BLaER1 (cell line): ENCODE data around the gene CDC42SE2.
"Not testable (repeated sequence)": the region's sequence is repeated elsewhere in the genome, so short reads cannot be mapped to it uniquely, and the experiment has no call there.

Experiments
- H3K27ac ChIP-seq: shearing (Covaris generic); formaldehyde crosslinking; 2 replicates; pipeline ENCODE4 v1.8.1; 2022
- H3K27me3 ChIP-seq: shearing (Covaris generic); formaldehyde crosslinking; 2 replicates; pipeline ENCODE4 v1.8.1; 2022
- H3K36me3 ChIP-seq: shearing (Covaris generic); formaldehyde crosslinking; 2 replicates; pipeline ENCODE4 v1.8.1; 2022
- H3K4me1 ChIP-seq: shearing (Covaris generic); formaldehyde crosslinking; 2 replicates; pipeline ENCODE4 v1.8.1; 2022
- H3K4me2 ChIP-seq: shearing (Covaris generic); formaldehyde crosslinking; 2 replicates; pipeline ENCODE4 v1.8.1; 2022
- H3K4me3 ChIP-seq: shearing (Covaris generic); formaldehyde crosslinking; 2 replicates; pipeline ENCODE4 v1.8.1; 2022
- H3K9ac ChIP-seq: shearing (Covaris generic); formaldehyde crosslinking; 2 replicates; pipeline ENCODE4 v1.8.1; 2022
- H3K9me3 ChIP-seq: shearing (Covaris generic); formaldehyde crosslinking; 2 replicates; pipeline ENCODE4 v1.8.1; 2022
- H4K20me1 ChIP-seq: shearing (Covaris generic); formaldehyde crosslinking; 2 replicates; pipeline ENCODE4 v1.8.1; 2022
- Cebpa-rat ChIP-seq: shearing (Covaris generic); IDR thresholded peaks from 2 replicates; pipeline ENCODE4 v1.8.1; 2022

The CDC42SE2 gene

GRCh38 chr5:131369558-131369957, 105.7 kb downstream of the CDC42SE2 start:
- peaks cover 5% of the 10 kb centered on the region; the same call in 1 of the 2 replicates for H4K20me1 ChIP-seq
- H3K27ac ChIP-seq, result no peak overlapping the region
- H3K4me1 ChIP-seq, result no peaks in the 10 kb centered on the region
- no peak for TF ChIP-seq Cebpa-rat
- no peak overlapping the region for H3K4me2 ChIP-seq
- no peak overlapping the region for H3K9ac ChIP-seq
- H3K4me3 ChIP-seq, result no peak overlapping the region
- H3K36me3 ChIP-seq, result peaks cover 35% of the 10 kb centered on the region
- H3K27me3 ChIP-seq, result no peaks in the 10 kb centered on the region
- H3K9me3 ChIP-seq, result peaks cover 8% of the 10 kb centered on the region

DNA sequence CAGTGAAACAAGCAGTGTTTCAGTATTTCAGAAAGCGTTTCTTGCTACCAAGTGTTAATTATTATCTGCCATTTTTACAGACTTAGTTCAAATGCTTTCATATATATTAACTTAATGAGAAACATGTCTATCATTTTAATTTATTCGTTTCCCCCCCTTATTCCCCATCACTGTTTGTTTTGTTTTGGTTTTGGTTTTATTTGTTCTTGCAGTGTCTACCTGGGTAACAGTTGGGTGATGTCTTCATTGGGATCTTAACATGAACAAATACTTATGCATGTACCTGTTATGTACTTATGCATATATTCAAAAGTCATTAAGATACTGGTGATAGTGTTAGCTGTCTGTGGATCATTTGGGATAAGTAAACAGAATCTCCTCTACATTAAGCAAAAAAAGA, 108.0 kb downstream of the CDC42SE2 start:
- Histone ChIP-seq H3K4me3 (no peak overlapping the region), H3K36me3 (peaks cover 25% of the 10 kb centered on the region), H3K9ac (no peak overlapping the region), H3K9me3 (peaks cover 12% of the 10 kb centered on the region), H4K20me1 (peaks cover 5% of the 10 kb centered on the region; the same call in 1 of the 2 replicates), H3K27me3 (no peaks in the 10 kb centered on the region), H3K27ac (no peak overlapping the region), H3K4me2 (no peak overlapping the region), H3K4me1 (no peaks in the 10 kb centered on the region)
- TF ChIP-seq Cebpa-rat, result no peak

DNA sequence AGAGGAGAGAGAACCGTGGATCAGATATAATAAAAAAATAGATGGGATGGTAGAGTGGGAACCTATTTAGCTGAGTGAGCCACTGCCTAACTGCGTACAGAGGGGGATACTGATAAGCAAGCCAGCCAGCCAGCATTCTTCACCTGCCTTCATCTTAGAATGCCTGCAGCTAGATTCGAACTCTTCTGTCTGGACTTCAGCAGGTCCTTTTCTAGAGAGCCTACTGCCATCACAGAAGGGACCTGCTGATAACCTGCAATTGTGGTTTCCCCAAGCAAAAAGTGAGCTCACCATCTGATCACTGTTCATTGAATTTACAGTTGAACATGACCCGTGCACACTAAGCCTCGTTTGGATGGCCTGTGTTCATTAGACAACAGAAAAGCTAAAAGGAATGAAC, 109.4 kb downstream of the CDC42SE2 start:
- H3K36me3 ChIP-seq, result peaks cover 20% of the 10 kb centered on the region
- no peak overlapping the region for H3K27ac ChIP-seq
- H4K20me1 ChIP-seq, result peaks cover 5% of the 10 kb centered on the region; the same call in 1 of the 2 replicates
- peaks cover 6% of the 10 kb centered on the region; the same call in 1 of the 2 replicates for H3K4me1 ChIP-seq
- peaks cover 4% of the 10 kb centered on the region; the same call in 1 of the 2 replicates for H3K9me3 ChIP-seq
- H3K4me2 ChIP-seq, result no peak overlapping the region
- H3K9ac ChIP-seq, result no peak overlapping the region
- no peak for TF ChIP-seq Cebpa-rat
- H3K27me3 ChIP-seq, result no peaks in the 10 kb centered on the region
- no peak overlapping the region for H3K4me3 ChIP-seq

GRCh38 chr5:131375351-131375750, 111.5 kb downstream of the CDC42SE2 start:
- no peak overlapping the region for H3K4me2 ChIP-seq
- H3K36me3 ChIP-seq, result peaks cover 20% of the 10 kb centered on the region
- H4K20me1 ChIP-seq, result peaks cover 5% of the 10 kb centered on the region; the same call in 1 of the 2 replicates
- H3K27me3 ChIP-seq, result no peaks in the 10 kb centered on the region
- H3K4me1 ChIP-seq, result peaks cover 25% of the 10 kb centered on the region
- H3K4me3 ChIP-seq, result no peak overlapping the region
- TF ChIP-seq Cebpa-rat, result no peak
- H3K9me3 ChIP-seq, result peaks cover 4% of the 10 kb centered on the region; the same call in 1 of the 2 replicates
- H3K27ac ChIP-seq, result no peak overlapping the region
- no peak overlapping the region for H3K9ac ChIP-seq

DNA sequence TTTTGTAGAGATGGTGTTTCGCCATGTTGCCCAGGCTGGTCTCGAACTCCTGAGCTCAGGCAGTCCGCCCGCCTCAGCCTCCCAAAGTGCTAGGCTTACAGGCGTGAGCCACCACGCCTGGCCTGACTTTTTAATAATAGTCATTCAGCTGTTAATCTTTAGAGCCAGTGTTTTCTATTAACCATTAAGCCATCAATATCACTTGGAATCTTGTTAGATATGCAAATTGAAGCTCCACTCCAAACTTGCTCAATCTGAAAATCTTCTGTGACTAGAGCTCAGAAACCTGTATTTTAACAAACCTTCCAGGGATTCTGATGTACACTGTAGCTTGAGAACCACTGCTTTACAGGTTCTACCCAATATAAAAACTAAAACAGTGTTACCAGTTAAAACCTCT, 113.5 kb downstream of the CDC42SE2 start:
- no peak overlapping the region for H3K4me2 ChIP-seq
- no peak overlapping the region for H3K27ac ChIP-seq
- H3K4me3 ChIP-seq, result no peak overlapping the region
- H3K36me3 ChIP-seq, result peaks cover 33% of the 10 kb centered on the region
- H3K27me3 ChIP-seq, result no peaks in the 10 kb centered on the region
- no peak for TF ChIP-seq Cebpa-rat
- no peak overlapping the region for H3K9ac ChIP-seq
- H3K4me1 ChIP-seq, result peaks cover 45% of the 10 kb centered on the region
- peaks cover 4% of the 10 kb centered on the region; the same call in 1 of the 2 replicates for H3K9me3 ChIP-seq
- H4K20me1 ChIP-seq, result peaks cover 5% of the 10 kb centered on the region; the same call in 1 of the 2 replicates

DNA sequence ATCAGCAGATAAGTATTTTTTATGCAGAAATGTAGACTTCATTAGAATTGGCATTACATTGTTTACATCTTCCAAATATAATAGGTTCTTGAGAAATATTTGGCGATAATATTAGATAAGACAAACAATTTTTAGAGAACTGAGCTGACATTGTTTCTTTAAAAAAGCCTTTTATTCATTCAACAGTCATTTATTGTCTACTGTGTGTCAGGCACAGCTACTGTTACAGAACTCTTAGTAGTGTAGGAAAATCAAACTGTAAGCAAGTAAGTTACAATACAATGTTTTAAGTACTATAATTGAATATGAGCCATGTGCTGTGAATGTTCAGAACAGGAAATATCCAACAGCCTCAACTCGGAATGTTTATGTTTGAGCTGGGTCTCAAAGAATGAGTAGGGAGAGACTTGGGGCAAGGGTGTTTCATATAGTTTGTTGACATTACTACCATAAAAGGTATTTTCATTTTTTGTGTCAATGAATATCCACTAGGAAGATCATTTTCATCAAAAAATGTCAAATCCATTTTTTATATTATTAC, 114.0 kb downstream of the CDC42SE2 start:
- peaks cover 10% of the 10 kb centered on the region; the same call in 1 of the 2 replicates for H4K20me1 ChIP-seq
- H3K27ac ChIP-seq, result no peak overlapping the region
- no peak for TF ChIP-seq Cebpa-rat
- H3K36me3 ChIP-seq, result peaks cover 36% of the 10 kb centered on the region
- H3K9ac ChIP-seq, result no peak overlapping the region
- H3K4me3 ChIP-seq, result no peak overlapping the region
- H3K4me1 ChIP-seq, result peaks cover 50% of the 10 kb centered on the region
- no peak overlapping the region for H3K4me2 ChIP-seq
- H3K9me3 ChIP-seq, result peaks cover 4% of the 10 kb centered on the region; the same call in 1 of the 2 replicates
- no peaks in the 10 kb centered on the region for H3K27me3 ChIP-seq

DNA sequence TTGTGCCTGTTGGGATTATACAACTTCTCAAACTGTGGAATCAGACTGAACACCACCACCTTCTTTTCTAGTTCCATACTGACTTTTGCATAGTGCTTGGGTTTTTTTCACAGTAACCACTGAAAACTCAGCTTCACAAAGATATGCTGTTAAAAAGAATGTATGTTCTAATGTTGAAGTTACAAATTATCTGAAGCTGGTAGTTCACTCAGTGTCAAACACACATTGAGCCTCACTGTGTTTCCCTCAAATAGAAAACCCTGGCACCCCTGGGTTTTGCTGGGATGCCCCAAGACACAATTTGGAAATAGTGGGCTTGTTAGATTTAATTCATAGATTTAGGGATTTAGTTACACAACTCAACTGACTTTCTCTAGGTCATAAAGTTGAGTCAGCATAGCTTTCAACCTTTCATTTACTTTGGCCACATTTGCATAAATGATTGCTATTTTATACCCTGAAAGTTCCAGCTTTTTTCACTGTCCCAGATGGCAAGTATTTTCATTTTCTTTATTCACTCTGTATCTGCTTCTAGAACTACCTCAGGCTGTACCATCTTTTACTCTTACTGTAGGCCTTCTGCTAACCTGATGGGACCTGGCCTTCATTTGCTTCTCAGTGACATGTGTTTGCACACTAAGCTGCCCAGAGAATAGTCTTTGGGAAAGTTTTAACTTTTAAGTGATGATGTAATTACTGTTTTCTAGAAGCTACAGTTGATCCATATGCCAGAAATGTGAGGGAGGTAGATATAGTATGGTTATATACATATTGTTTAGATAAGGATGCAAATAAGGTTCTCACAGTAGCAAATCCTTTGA, 115.1 kb downstream of the CDC42SE2 start:
- H3K9me3 ChIP-seq, result peaks cover 4% of the 10 kb centered on the region; the same call in 1 of the 2 replicates
- peak overlapping the region; percentile 60 for H3K27ac ChIP-seq
- no peak for TF ChIP-seq Cebpa-rat
- H3K27me3 ChIP-seq, result no peaks in the 10 kb centered on the region
- peaks cover 32% of the 10 kb centered on the region; the same call in 1 of the 2 replicates for H3K36me3 ChIP-seq
- H3K9ac ChIP-seq, result no peak overlapping the region; the same call in 1 of the 2 replicates
- peaks cover 9% of the 10 kb centered on the region; the same call in 1 of the 2 replicates for H4K20me1 ChIP-seq
- peak overlapping the region; percentile 64 for H3K4me2 ChIP-seq
- H3K4me1 ChIP-seq, result peaks cover 58% of the 10 kb centered on the region
- no peak overlapping the region; the same call in 1 of the 2 replicates for H3K4me3 ChIP-seq

GRCh38 chr5:131379723-131380122, 115.9 kb downstream of the CDC42SE2 start:
- Histone ChIP-seq H3K9me3 (peaks cover 4% of the 10 kb centered on the region; the same call in 1 of the 2 replicates), H3K27me3 (no peaks in the 10 kb centered on the region), H3K27ac (peak overlapping the region; percentile 60), H3K9ac (peak overlapping the region; percentile 54; the same call in 1 of the 2 replicates), H3K4me3 (no peak overlapping the region; the same call in 1 of the 2 replicates), H3K4me2 (peak overlapping the region; percentile 64), H4K20me1 (peaks cover 17% of the 10 kb centered on the region), H3K36me3 (peaks cover 32% of the 10 kb centered on the region; the same call in 1 of the 2 replicates), H3K4me1 (peaks cover 60% of the 10 kb centered on the region)
- TF ChIP-seq Cebpa-rat, result no peak

DNA sequence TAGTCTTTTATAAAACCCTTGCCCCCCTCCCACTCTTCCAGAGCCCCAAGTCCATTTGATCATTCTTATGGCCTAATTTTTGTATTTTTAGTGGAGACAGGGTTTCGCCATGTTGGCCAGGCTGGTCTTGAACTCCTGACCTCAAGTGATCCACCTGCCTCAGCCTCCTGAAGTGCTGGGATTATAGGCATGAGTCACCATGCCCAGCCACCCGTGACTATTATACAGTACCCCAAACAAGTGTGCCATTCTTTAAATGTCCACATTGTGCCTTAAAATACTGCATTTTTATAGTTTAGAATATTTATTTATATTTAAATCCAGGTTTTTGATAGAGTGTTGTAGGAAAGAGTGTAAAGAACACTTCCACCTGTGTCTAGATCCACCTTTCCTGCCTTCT, 116.4 kb downstream of the CDC42SE2 start:
- Histone ChIP-seq H3K4me1 (peaks cover 60% of the 10 kb centered on the region), H3K4me2 (peak overlapping the region; percentile 64), H3K9ac (0 out of 2 replicates have a peak overlapping the region, but pooled peaks have one; percentile 54), H4K20me1 (peaks cover 19% of the 10 kb centered on the region), H3K27ac (peak overlapping the region; percentile 60), H3K36me3 (peaks cover 32% of the 10 kb centered on the region; the same call in 1 of the 2 replicates)
- not testable (repeated sequence) for H3K4me3 ChIP-seq, H3K27me3 ChIP-seq, H3K9me3 ChIP-seq

- Histone ChIP-seq H3K27me3 (no peaks in the 10 kb centered on the region), H4K20me1 (peaks cover 19% of the 10 kb centered on the region), H3K4me3 (no peak overlapping the region), H3K36me3 (peaks cover 37% of the 10 kb centered on the region), H3K4me1 (peaks cover 60% of the 10 kb centered on the region), H3K9me3 (peaks cover 4% of the 10 kb centered on the region; the same call in 1 of the 2 replicates), H3K4me2 (peak overlapping the region; percentile 64; the same call in 1 of the 2 replicates), H3K9ac (no peak overlapping the region), H3K27ac (peak overlapping the region; percentile 60)
- no peak for TF ChIP-seq Cebpa-rat
These were observed 117.2 kb downstream of the CDC42SE2 start for GRCh38 chr5:131381021-131381420.
